IMR-90 (cell line): Measurements from ENCODE around the gene ACOT2. TPM values are rescaled to one million over a fixed set of nuclear protein-coding genes. Genes with fewer than 3 reads are reported as not detected.

Source experiments
- ATAC-seq: fragments of 200-7000 bp; cut with Tn5 transposase; 2 replicates; pipeline ENCODE4 v1.9.1; 2020; ENCODE audit warnings: low read depth, mild to moderate bottlenecking, moderate library complexity
- BruUV-seq: library from RNA; stranded (reverse); fragments of 400-500 nt; replicated peaks from 2 replicates; lab custom pipeline; 2021; lab: Mats Ljungman, UMichigan
- CTCF ChIA-PET: fragments of 300-600 bp; formaldehyde crosslinking; extraction: SDS; loops from one replicate; lab custom pipeline; 2021; ENCODE audit warnings: antibody characterized with exemption; lab: Yijun Ruan, JAX
- POLR2A ChIA-PET: fragments of 300-600 bp; sonication (Branson Sonifier 250); formaldehyde crosslinking; loops from one replicate; lab custom pipeline; 2022; ENCODE audit warnings: antibody characterized with exemption; ENCODE audit not compliant: unreplicated experiment; lab: Charles Lee
- DNase-seq: peaks from one replicate; pipeline ENCODE4 v3.0.0; 2013
- H2AFZ ChIP-seq: replicated peaks from 2 replicates; pipeline ENCODE3; 2013; ENCODE audit warnings: low read length, mild to moderate bottlenecking; ENCODE audit not compliant: poor library complexity
- H2AK5ac ChIP-seq: 2 replicates; pipeline ENCODE4 v1.6.1; 2013; ENCODE audit warnings: low read depth, low read length, inconsistent platforms
- H2AK9ac ChIP-seq: replicated peaks from 2 replicates; pipeline ENCODE3; 2013; ENCODE audit warnings: mild to moderate bottlenecking, low read depth, low read length, moderate library complexity; ENCODE audit not compliant: poor library complexity
- H2BK120ac ChIP-seq: 2 replicates; pipeline ENCODE4 v1.6.1; 2013; ENCODE audit warnings: low read depth, low read length, inconsistent platforms
- H2BK15ac ChIP-seq: 3 replicates; pipeline ENCODE4 v1.6.1; 2013; ENCODE audit warnings: low read depth, low read length, inconsistent platforms
- H2BK20ac ChIP-seq: 2 replicates; pipeline ENCODE4 v1.6.1; 2013; ENCODE audit warnings: low read depth, mild to moderate bottlenecking, inconsistent platforms, low read length, moderate library complexity
- H2BK5ac ChIP-seq: 2 replicates; pipeline ENCODE4 v1.6.1; 2013; ENCODE audit warnings: mild to moderate bottlenecking, low read depth, low read length, inconsistent platforms; ENCODE audit not compliant: poor library complexity, severe bottlenecking
- H3K14ac ChIP-seq: replicated peaks from 2 replicates; pipeline ENCODE4 v1.6.1; 2013; ENCODE audit warnings: low read depth, low read length, inconsistent platforms
- H3K18ac ChIP-seq: 2 replicates; pipeline ENCODE4 v1.6.1; 2013; ENCODE audit warnings: low read depth, low read length, control low read depth
- H3K23ac ChIP-seq: 2 replicates; pipeline ENCODE4 v1.6.1; 2013; ENCODE audit warnings: low read depth, low read length, inconsistent platforms
- H3K27ac ChIP-seq: 2 replicates; pipeline ENCODE4 v1.5.1; 2013; ENCODE audit warnings: mild to moderate bottlenecking, control low read depth, low read length; ENCODE audit not compliant: insufficient read depth
- H3K27me3 ChIP-seq: 2 replicates; pipeline ENCODE4 v1.6.1; 2013; ENCODE audit warnings: low read length; ENCODE audit not compliant: control insufficient read depth, insufficient read depth
- H3K36me3 ChIP-seq: 2 replicates; pipeline ENCODE4 v1.6.1; 2013; ENCODE audit warnings: low read length, mixed read lengths; ENCODE audit not compliant: control insufficient read depth, insufficient read depth
- H3K4ac ChIP-seq: 2 replicates; pipeline ENCODE4 v1.6.1; 2013; ENCODE audit warnings: low read depth, low read length, inconsistent platforms
- H3K4me1 ChIP-seq: 2 replicates; pipeline ENCODE4 v1.6.1; 2013; ENCODE audit warnings: low read length, mixed read lengths; ENCODE audit not compliant: control insufficient read depth, insufficient read depth
- H3K4me2 ChIP-seq: 2 replicates; pipeline ENCODE4 v1.6.1; 2013; ENCODE audit warnings: low read depth, mild to moderate bottlenecking, control low read depth, low read length, moderate library complexity
- H3K4me3 ChIP-seq: 2 replicates; pipeline ENCODE4 v1.5.1; 2013; ENCODE audit warnings: low read depth, mild to moderate bottlenecking, control low read depth, low read length, moderate library complexity; ENCODE audit not compliant: insufficient read depth
- H3K56ac ChIP-seq: 2 replicates; pipeline ENCODE4 v1.6.1; 2013; ENCODE audit warnings: low read length, inconsistent platforms; ENCODE audit not compliant: insufficient read depth; ENCODE audit errors: extremely low read depth
- H3K79me1 ChIP-seq, 2 experiments: 2 replicates each; pipeline ENCODE4 v1.6.1; 2013; ENCODE audit warnings: low read length in 2 of 2, inconsistent platforms in 1 of 2, low read depth in 1 of 2
- H3K9ac ChIP-seq: 2 replicates; pipeline ENCODE4 v1.6.1; 2013; ENCODE audit warnings: low read depth, low read length, control low read depth
- H3K9me1 ChIP-seq: 2 replicates; pipeline ENCODE4 v1.6.1; 2013; ENCODE audit warnings: low read length, inconsistent platforms; ENCODE audit not compliant: insufficient read depth
- H3K9me3 ChIP-seq: 2 replicates; pipeline ENCODE4 v1.6.1; 2013; ENCODE audit warnings: low read length; ENCODE audit not compliant: control insufficient read depth, insufficient read depth
- H4K20me1 ChIP-seq: 2 replicates; pipeline ENCODE4 v1.6.1; 2013; ENCODE audit warnings: low read length, inconsistent platforms; ENCODE audit not compliant: insufficient read depth
- H4K5ac ChIP-seq: 2 replicates; pipeline ENCODE4 v1.6.1; 2013; ENCODE audit warnings: mild to moderate bottlenecking, low read depth, low read length, control low read depth
- H4K8ac ChIP-seq, 2 experiments: 2 replicates each; pipeline ENCODE4 v1.6.1; 2013; ENCODE audit warnings: low read depth in 2 of 2, low read length in 2 of 2, control low read depth in 1 of 2, inconsistent platforms in 1 of 2
- H4K91ac ChIP-seq: 2 replicates; pipeline ENCODE4 v1.6.1; 2013; ENCODE audit warnings: low read depth, low read length, inconsistent platforms; ENCODE audit not compliant: insufficient read depth
- MXI1 ChIP-seq: IDR thresholded peaks from 2 replicates; pipeline ENCODE4 v1.6.1; 2012; ENCODE audit warnings: low read depth, mild to moderate bottlenecking, low read length, moderate library complexity, borderline replicate concordance
- WGBS, 2 experiments: methylation state at CpG; one replicate each; pipeline versions ENCODE4 v1.1.5 to v1.1.7; 2013; ENCODE audit warnings: missing lambda C conversion rate in 2 of 2; ENCODE audit not compliant: insufficient read length in 1 of 2; ENCODE audit errors: extremely low coverage in 2 of 2; 5-methylcytosine and 5-hydroxymethylcytosine counted together
- dilution Hi-C: fragments of 300-500 bp; cut with HindIII; formaldehyde crosslinking; loops from one replicate; pipeline ENCODE4 v1.14.3; 2018; ENCODE audit warnings: low sequenced_read_pairs; ENCODE audit not compliant: unreplicated experiment
- in situ Hi-C: fragments of 300-500 bp; cut with MboI; formaldehyde crosslinking; loops from 3 replicates; pipeline ENCODE4 v1.14.3; 2019; ENCODE audit warnings: low sequenced_read_pairs, inconsistent platforms, mixed read lengths
- intact Hi-C: fragments of 100-400 bp; cut with micrococcal nuclease; formaldehyde crosslinking; loops from 2 replicates; pipeline ENCODE4 v1.10.0; 2022
- polyA plus RNA-seq, 3 experiments: library from polyadenylated mRNA; depleted of rRNA; stranded (reverse); fragments of >200 nt; gene quantifications; 2 replicates each; pipeline ENCODE4 v1.2.3, GENCODE V29; 2012; ENCODE audit warnings: low replicate concordance in 1 of 3
- total RNA-seq: library from RNA; depleted of rRNA; stranded (reverse); fragments of >200 nt; gene quantifications from 2 replicates; pipeline ENCODE4 v1.2.3, GENCODE V29; 2012
- TF ChIP-seq, protein P1 (sequence below): fragments of 150-350 bp; IDR thresholded peaks from 2 replicates; pipeline ENCODE4 v1.6.1; 2017; ENCODE audit warnings: mild to moderate bottlenecking, antibody characterized with exemption, low read length, low read depth

ACOT2 gene
- total and polyA plus RNA-seq, 2 of the 4 experiments (the other 2 are of a cell fraction) = 24.7 to 33.1 TPM

DNA sequence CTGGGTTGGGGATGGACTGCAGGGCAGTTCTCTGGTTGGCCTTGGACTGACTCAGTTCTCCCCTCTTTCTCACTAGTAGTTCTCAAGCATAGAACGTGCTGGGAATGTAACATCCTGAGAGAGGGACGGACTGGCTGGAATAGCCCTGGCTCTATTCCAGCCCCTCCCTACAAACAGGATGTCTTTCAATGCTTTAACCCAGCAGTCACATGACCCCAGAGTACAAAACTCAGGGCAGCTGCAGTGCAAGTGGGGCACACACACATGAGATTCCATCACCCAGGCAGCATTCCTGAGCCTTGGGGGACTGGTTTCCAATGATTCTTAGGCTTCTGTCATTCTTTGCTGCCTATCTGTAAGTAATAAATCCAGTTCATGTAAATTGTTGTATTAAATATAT lies 41.7 kb downstream of the ACOT2 start:
- H3K14ac ChIP-seq = no peak overlapping the region
- H3K4ac ChIP-seq = no peak overlapping the region
- H2BK5ac ChIP-seq = no peak overlapping the region
- intact Hi-C loops = loop anchor here (5.0 kb wide), 1 partner anchor 118 kb away; the partner anchor contains the start of gene RIOX1
- no peak overlapping the region for H3K27ac ChIP-seq
- no peak overlapping the region for H2AK9ac ChIP-seq
- H3K56ac ChIP-seq = no peak overlapping the region
- H3K4me1 ChIP-seq = no peaks in the 10 kb centered on the region
- H4K20me1 ChIP-seq = no peaks in the 10 kb centered on the region
- H4K5ac ChIP-seq = no peak overlapping the region
- no peak overlapping the region for H4K91ac ChIP-seq
- H2AK5ac ChIP-seq = no peak overlapping the region
- no peak overlapping the region for H3K4me3 ChIP-seq
- H4K8ac ChIP-seq = no peak overlapping the region
- ChIA-PET CTCF (interaction anchor here (0.5 kb wide), 1 partner anchor 246 kb away, joined by 3 read pairs; no protein-coding TSS in a partner anchor), POLR2A (no interaction called here)
- no peak overlapping the region for H2BK20ac ChIP-seq
- no peak overlapping the region for H2BK120ac ChIP-seq
- H2AFZ ChIP-seq = no peak overlapping the region
- H3K36me3 ChIP-seq = no peaks in the 10 kb centered on the region
- H3K9ac ChIP-seq = no peak overlapping the region
- H3K4me2 ChIP-seq = no peak overlapping the region
- no peak overlapping the region for H3K18ac ChIP-seq
- no peaks in the 10 kb centered on the region for H3K9me1 ChIP-seq
- TF ChIP-seq, protein P1, sequence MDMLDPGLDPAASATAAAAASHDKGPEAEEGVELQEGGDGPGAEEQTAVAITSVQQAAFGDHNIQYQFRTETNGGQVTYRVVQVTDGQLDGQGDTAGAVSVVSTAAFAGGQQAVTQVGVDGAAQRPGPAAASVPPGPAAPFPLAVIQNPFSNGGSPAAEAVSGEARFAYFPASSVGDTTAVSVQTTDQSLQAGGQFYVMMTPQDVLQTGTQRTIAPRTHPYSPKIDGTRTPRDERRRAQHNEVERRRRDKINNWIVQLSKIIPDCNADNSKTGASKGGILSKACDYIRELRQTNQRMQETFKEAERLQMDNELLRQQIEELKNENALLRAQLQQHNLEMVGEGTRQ = 0 out of 2 replicates have a peak, but pooled peaks have one; percentile 10
- TF ChIP-seq MXI1 = no peak
- no CpG with 5 or more reads among the region's 2 CpGs for WGBS, 2 experiments
- H3K27me3 ChIP-seq = no peaks in the 10 kb centered on the region; the same call in 1 of the 2 replicates
- H2BK15ac ChIP-seq = no peak overlapping the region
- H3K79me1 ChIP-seq = no peaks in the 10 kb centered on the region
- no TSS peak for BruUV-seq
- in situ Hi-C loops = no loop called here
- dilution Hi-C loops = no loop called here
- ATAC-seq = no peak
- peak; percentile 22 for DNase-seq
- H3K9me3 ChIP-seq = no peaks in the 10 kb centered on the region; the same call in 1 of the 2 replicates
- H3K23ac ChIP-seq = no peak overlapping the region
